K562 (cell line): ENCODE measurements around the gene PGLYRP4. TPM values are rescaled to one million over a fixed set of nuclear protein-coding genes. Genes with fewer than 3 reads are reported as not detected.

Source experiments
- ATAC-seq: fragments of 200-7000 bp; cut with Tn5 transposase; 3 replicates; pipeline ENCODE4 v1.9.1; 2020; ENCODE audit warnings: moderate library complexity
- BruUV-seq: library from RNA; stranded (reverse); fragments of 400-500 nt; replicated peaks from 2 replicates; lab custom pipeline; 2021; lab: Mats Ljungman, UMichigan
- CTCF ChIA-PET: fragments of 300-600 bp; formaldehyde crosslinking; extraction: SDS; loops from one replicate; lab custom pipeline; 2021; ENCODE audit warnings: low intra/inter-chr PET ratio; lab: Yijun Ruan, JAX
- POLR2A ChIA-PET: fragments of 300-600, 350-650 bp; sonication (Branson Sonifier 250); formaldehyde crosslinking; extraction: SDS; loops from one replicate; lab custom pipeline; 2021; ENCODE audit warnings: antibody characterized with exemption, inconsistent platforms; lab: Yijun Ruan, JAX
- DNase-seq, 4 experiments: peaks; one replicate each; pipeline versions ENCODE4 v3.0.0 to v3.0.0-alpha.2; 2011 to 2018; ENCODE audit warnings: low spot score in 3 of 4, mixed read lengths in 3 of 4; ENCODE audit errors: extremely low read depth in 1 of 4
- FAIRE-seq: peaks from 2 replicates; lab custom pipeline; 2011; peaks lifted over from hg19 to GRCh38; lab: Jason Lieb, UNC
- H2AFZ ChIP-seq: 2 replicates; pipeline ENCODE4 v1.6.0; 2011; ENCODE audit warnings: low read depth, low read length, control low read depth, inconsistent platforms
- H3K27ac ChIP-seq: fragments of 200-600 bp; 3 replicates; pipeline ENCODE4 v1.8.0; 2011; ENCODE audit warnings: low read depth, mild to moderate bottlenecking, control low read depth, inconsistent platforms, low read length, moderate library complexity, mixed read lengths; ENCODE audit errors: extremely low read depth
- H3K27me3 ChIP-seq, 2 experiments: fragments of 300-600 bp in 1 of 2; 2 replicates in 1 of 2; 3 replicates in 1 of 2; pipeline versions ENCODE4 v1.6.0 to v1.8.0; 2011; ENCODE audit warnings: inconsistent platforms in 2 of 2, low read length in 2 of 2, mild to moderate bottlenecking in 1 of 2, mixed read lengths in 1 of 2, moderate library complexity in 1 of 2; ENCODE audit not compliant: control insufficient read depth in 2 of 2, insufficient read depth in 2 of 2
- H3K36me3 ChIP-seq: fragments of 300-600 bp; 3 replicates; pipeline ENCODE4 v1.8.0; 2011; ENCODE audit warnings: mild to moderate bottlenecking, low read length, inconsistent platforms; ENCODE audit not compliant: control insufficient read depth, insufficient read depth
- H3K4me1 ChIP-seq, 2 experiments: fragments of 200-600 bp in 1 of 2; replicated peaks in 1 of 2; 2 replicates in 1 of 2; 3 replicates in 1 of 2; pipeline versions ENCODE4 v1.5.1 to v1.8.0; 2011; ENCODE audit warnings: inconsistent platforms in 2 of 2, low read length in 2 of 2, mild to moderate bottlenecking in 1 of 2, mixed read lengths in 1 of 2, moderate library complexity in 1 of 2; ENCODE audit not compliant: control insufficient read depth in 2 of 2, insufficient read depth in 2 of 2
- H3K4me2 ChIP-seq: 2 replicates; pipeline ENCODE4 v1.6.1; 2011; ENCODE audit warnings: low read length, control low read depth, inconsistent platforms, mixed read lengths; ENCODE audit not compliant: insufficient read depth
- H3K4me3 ChIP-seq: fragments of 200-600 bp; sonication (generic), shearing (Covaris generic); 2 replicates; pipeline ENCODE4 v1.5.1; 2016; ENCODE audit warnings: control low read depth, inconsistent platforms
- H3K79me2 ChIP-seq: fragments of 200-600 bp; 3 replicates; pipeline ENCODE4 v1.8.0; 2011; ENCODE audit warnings: low read length, inconsistent platforms; ENCODE audit not compliant: control insufficient read depth, insufficient read depth
- H3K9ac ChIP-seq, 2 experiments: 2 replicates each; pipeline versions ENCODE4 v1.6.0 to v1.6.1; 2011; ENCODE audit warnings: low read depth in 2 of 2, low read length in 2 of 2, control low read depth in 1 of 2, inconsistent platforms in 1 of 2, mild to moderate bottlenecking in 1 of 2, mixed read lengths in 1 of 2; ENCODE audit not compliant: insufficient read depth in 1 of 2
- H3K9me1 ChIP-seq: one replicate; pipeline ENCODE4 v1.6.0; 2011; ENCODE audit warnings: inconsistent platforms, mild to moderate bottlenecking, low read length, moderate library complexity; ENCODE audit not compliant: control insufficient read depth, insufficient read depth
- H3K9me3 ChIP-seq: replicated peaks from 2 replicates; pipeline ENCODE4 v1.5.1; 2011; ENCODE audit warnings: low read depth, low read length, inconsistent platforms; ENCODE audit not compliant: control insufficient read depth, insufficient read depth
- H4K20me1 ChIP-seq: replicated peaks from 2 replicates; pipeline ENCODE4 v1.6.1; 2011; ENCODE audit warnings: low read length, inconsistent platforms, mixed read lengths; ENCODE audit not compliant: control insufficient read depth, insufficient read depth
- HEY1 ChIP-seq: fragments of 250-450 bp; sonication (Bioruptor Pico); IDR thresholded peaks from 2 replicates; pipeline ENCODE4 v1.5.0; 2020; ENCODE audit warnings: mild to moderate bottlenecking, moderate library complexity, borderline replicate concordance
- WGBS: fragments of 100-300 bp; shearing (Covaris generic); methylation state at CpG from one replicate; pipeline ENCODE4 v1.1.6; 2016; ENCODE audit warnings: low coverage, mixed read lengths; ENCODE audit not compliant: insufficient coverage; ENCODE audit errors: missing lambda C conversion rate; 5-methylcytosine and 5-hydroxymethylcytosine counted together
- in situ Hi-C: fragments of 300-500 bp; cut with MboI; formaldehyde crosslinking; loops from 4 replicates; pipeline ENCODE4 v1.15.0; 2018; ENCODE audit warnings: inconsistent platforms, mixed read lengths
- intact Hi-C: fragments of 100-400 bp; cut with micrococcal nuclease; formaldehyde crosslinking; loops from 2 replicates; pipeline ENCODE4 v1.14.2; 2022
- polyA plus RNA-seq, 8 experiments: library from polyadenylated mRNA; depleted of rRNA in 4 of 8; stranded (reverse) in 5 of 8; unstranded in 3 of 8; fragments of >200 nt; fragmentation: Nextera tagmentation in 2 of 8; fragmentation: Illumina TruSeq in 1 of 8; extraction: Ambion mirVana in 2 of 8; extraction: Trizol in 1 of 8; gene quantifications; 2 replicates each; pipeline versions ENCODE4 v1.2.1 to v1.2.3, GENCODE V29; 2011 to 2014; ENCODE audit warnings: inconsistent platforms in 1 of 8, missing spikeins in 1 of 8
- total RNA-seq, 7 experiments: library from RNA; depleted of rRNA in 6 of 7; stranded (reverse); fragments of >200 nt in 6 of 7; fragmentation: Illumina TruSeq in 2 of 7; extraction: Trizol in 2 of 7; gene quantifications; 2 replicates each; pipeline versions ENCODE4 v1.2.1 to v1.2.3, GENCODE V29; 2011 to 2021; ENCODE audit warnings: low replicate concordance in 1 of 7
- TF ChIP-seq, protein P1 (sequence below): fragments of 450-650 bp; formaldehyde crosslinking; IDR thresholded peaks from 2 replicates; pipeline ENCODE4 v1.4.0; 2020; ENCODE audit warnings: mild to moderate bottlenecking, moderate library complexity

The PGLYRP4 gene
- total and polyA plus RNA-seq, 9 of the 15 experiments (the other 6 are each of a cell fraction or from before 2014, with no cell fraction given), result 0.06 to 0.13 (median 0.11) TPM; not detected in 6

DNA sequence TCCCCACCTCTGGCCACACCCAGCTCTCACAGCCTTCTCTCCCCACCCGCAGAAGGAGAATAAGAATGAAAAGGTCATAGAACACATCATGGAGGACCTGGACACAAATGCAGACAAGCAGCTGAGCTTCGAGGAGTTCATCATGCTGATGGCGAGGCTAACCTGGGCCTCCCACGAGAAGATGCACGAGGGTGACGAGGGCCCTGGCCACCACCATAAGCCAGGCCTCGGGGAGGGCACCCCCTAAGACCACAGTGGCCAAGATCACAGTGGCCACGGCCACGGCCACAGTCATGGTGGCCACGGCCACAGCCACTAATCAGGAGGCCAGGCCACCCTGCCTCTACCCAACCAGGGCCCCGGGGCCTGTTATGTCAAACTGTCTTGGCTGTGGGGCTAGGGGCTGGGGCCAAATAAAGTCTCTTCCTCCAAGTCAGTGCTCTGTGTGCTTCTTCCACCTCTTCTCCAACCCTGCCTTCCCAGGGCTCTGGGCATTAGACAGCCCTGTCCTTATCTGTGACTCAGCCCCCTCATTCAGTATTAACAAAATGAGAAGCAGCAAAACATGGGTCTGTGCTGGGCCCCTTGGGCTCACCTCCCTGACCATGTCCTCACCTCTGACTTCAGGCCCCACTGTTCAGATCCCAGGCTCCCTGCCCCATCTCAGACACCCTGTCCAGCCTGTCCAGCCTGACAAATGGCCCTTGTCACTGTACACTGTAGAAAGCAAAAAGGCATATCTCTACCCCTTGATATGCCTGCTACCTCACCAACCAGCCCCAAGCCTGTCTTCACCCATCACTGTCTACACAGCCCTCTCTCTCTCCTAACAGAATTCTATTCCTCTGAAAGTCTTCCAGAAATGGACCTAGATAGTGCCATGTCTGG lies 12.2 kb upstream of the PGLYRP4 start:
- in situ Hi-C loops, result no loop called here
- Histone ChIP-seq H3K4me3 (no peak overlapping the region), H4K20me1 (no peaks in the 10 kb centered on the region; the same call in 1 of the 2 replicates), H3K9me3 (no peaks in the 10 kb centered on the region), H3K79me2 (no peaks in the 10 kb centered on the region), H2AFZ (no peak overlapping the region), H3K9ac (no peak overlapping the region), H3K27ac (no peak overlapping the region), H3K9me1 (no peaks in the 10 kb centered on the region), H3K4me1 (peaks cover 0 to 5% of the 10 kb centered on the region in 2 experiments; a peak in 1 of 5 replicates), H3K27me3 (peaks cover 4 to 60% of the 10 kb centered on the region in 2 experiments; a peak in 4 of 5 replicates), H3K4me2 (no peak overlapping the region), H3K36me3 (no peaks in the 10 kb centered on the region)
- no peak for TF ChIP-seq HEY1 (CRISPR knock-in tag)
- TF ChIP-seq, protein P1, sequence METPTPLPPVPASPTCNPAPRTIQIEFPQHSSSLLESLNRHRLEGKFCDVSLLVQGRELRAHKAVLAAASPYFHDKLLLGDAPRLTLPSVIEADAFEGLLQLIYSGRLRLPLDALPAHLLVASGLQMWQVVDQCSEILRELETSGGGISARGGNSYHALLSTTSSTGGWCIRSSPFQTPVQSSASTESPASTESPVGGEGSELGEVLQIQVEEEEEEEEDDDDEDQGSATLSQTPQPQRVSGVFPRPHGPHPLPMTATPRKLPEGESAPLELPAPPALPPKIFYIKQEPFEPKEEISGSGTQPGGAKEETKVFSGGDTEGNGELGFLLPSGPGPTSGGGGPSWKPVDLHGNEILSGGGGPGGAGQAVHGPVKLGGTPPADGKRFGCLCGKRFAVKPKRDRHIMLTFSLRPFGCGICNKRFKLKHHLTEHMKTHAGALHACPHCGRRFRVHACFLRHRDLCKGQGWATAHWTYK (CRISPR knock-in tag), result peak; percentile 80
- CTCF ChIA-PET, result no interaction called here
- intact Hi-C loops, result no loop called here
- DNase-seq (no peak), ATAC-seq (no peak; the same call in 2 of the 3 replicates), FAIRE-seq (no peak)
- POLR2A ChIA-PET, result interaction anchor here (0.7 kb wide), 1 partner anchor 273 kb away, joined by 3 read pairs; the partner anchor contains the start of gene CHTOP
- WGBS, result 0% methylated on average over 11 of the region's 11 CpGs
- BruUV-seq, result no TSS peak
